ENCODE measurements around the gene RGL3.
"Not testable (repeated sequence)": the region's sequence is repeated elsewhere in the genome, so short reads cannot be mapped to it uniquely, and the experiment has no call there.

The RGL3 gene

DNA sequence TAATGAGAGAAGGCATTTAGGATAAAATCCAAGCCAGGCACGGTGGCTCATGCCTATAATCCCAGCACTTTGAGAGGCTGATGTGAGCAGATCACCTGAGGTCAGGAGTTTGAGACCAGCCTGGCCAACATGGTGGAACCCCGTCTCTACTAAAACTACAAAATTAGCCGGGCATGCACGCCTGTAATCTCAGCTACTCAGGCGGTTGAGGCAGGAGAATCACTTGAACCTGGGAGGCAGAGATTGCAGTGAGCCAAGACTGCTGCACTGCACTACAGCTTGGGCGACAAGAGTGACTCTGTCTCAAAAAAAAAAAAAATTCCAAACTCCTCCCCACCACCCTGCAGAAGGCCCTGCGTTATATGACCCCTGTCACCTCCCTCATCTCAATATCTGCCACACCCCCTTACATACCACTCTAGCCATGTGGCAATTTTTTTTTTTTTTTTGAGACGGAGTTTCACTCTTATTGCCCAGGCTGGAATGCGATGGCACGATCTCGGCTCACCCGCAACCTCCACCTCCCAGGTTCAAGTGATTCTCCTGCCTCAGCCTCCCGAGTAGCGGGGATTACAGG, 39.8 kb downstream of the RGL3 start:
- not testable (repeated sequence) for DNase-seq

- DNase-seq = no peak
These were observed 40.6 kb downstream of the RGL3 start for GRCh38 chr19:11378319-11379189.

GRCh38 chr19:11377756-11378155, 41.4 kb downstream of the RGL3 start:
- no peak for DNase-seq

DNA sequence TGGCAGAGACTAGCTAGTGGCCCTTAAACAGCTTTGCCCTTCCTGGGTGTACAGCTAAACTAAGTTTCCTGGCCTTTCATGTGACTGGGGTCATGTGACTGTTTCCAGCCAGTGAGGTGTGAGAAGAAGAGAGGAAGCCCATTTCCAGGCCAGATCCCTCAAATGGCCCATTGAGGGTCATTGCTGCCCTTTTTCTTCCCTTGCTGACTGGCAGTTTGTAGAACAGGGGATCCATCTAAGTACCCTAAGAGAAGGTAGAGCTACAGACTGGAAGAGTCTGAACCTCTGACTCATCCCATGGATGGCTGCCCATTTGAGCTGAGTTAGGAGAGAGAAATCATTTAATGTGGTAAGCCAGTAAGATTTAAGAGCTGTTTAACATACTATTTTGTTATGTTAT, 41.9 kb downstream of the RGL3 start:
- no peak for DNase-seq

DNA sequence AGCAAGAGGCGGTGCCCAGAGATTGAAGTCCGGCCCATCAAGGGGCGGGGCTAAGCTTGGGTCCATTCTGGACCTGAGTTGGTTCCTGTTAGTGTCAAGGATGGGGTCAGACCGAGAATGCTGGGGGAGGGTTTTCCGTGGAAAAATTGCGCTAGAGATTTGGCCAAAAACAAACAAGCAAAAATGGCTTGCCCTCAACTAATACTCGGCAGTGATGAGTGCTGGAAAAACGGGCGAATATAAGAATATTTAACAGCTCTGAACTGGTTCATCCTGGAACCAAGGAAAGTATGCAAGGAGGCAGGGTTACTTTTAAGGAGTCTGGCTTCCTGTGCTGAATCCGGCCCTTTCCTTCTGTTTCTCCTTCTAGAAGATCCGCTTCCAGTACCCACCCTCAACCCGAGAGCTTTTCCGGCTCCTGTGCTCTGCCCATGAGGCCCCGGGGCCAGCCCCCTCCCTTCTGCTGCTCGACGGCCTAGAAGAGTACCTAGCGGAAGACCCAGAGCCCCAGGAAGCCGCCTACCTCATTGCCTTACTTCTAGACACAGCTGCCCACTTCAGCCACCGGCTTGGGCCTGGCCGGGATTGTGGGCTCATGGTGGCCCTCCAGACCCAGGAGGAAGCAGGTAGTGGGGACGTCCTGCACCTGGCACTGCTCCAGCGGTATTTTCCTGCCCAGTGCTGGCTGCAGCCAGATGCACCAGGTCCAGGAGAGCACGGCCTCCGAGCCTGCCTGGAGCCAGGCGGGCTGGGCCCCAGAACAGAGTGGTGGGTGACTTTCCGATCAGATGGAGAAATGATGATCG, 43.8 kb downstream of the RGL3 start:
- no peak for DNase-seq

- peak; percentile 98 for DNase-seq
These were observed 44.5 kb downstream of the RGL3 start, which contains the start of gene SWSAP1 for GRCh38 chr19:11374433-11375142. Gene SWSAP1 (plus strand): TSS chr19:11374666. CDS start chr19:11374681, 15 bp downstream.

DNA sequence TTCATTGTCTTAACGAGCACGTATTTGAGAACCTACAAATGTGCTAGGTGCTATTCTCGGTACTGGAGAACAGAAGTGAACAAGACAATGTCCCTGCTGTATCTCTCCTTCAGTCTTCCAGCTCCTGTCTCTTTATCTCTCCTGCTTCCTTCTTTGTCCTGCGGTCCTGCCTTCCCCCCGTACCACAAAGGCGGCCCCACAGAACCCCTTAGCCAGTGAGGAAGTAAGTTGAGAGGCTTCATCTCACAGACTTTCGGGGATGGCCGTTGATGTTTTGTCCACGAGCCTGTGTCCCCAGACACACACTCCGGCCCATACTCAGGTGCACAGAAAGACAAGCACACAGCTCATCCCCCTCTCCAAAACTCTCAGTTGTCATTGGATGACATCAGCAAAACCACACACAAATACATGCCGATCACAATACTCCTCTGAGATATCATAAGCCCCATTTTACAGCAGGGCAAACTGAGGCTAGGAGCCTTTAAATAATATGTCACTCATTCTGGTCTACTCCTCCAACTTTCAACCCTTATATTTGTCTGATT, 45.2 kb downstream of the RGL3 start:
- DNase-seq = no peak

GRCh38 chr19:11373166-11373884, 45.8 kb downstream of the RGL3 start:
- peak; percentile 56 for DNase-seq

DNA sequence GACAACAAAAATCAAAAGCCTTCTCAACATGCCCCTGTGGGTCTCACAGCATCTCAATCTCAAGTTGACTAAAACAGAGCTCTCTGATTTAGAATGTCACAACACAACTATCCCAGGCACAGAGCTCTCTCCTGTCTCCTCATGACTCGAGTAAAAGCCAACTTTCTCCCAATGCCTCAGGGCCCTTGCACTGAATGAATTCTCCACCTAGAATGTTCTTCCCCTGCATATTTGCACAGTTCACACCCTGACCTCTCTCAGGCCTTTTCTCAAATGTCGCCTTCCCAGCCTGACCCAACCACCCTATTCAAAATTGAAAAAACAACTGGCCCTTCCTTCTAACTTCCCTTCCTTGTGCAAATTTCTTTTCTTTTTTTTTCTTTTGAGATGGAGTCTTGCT, 48.4 kb downstream of the RGL3 start:
- DNase-seq = no peak

DNA sequence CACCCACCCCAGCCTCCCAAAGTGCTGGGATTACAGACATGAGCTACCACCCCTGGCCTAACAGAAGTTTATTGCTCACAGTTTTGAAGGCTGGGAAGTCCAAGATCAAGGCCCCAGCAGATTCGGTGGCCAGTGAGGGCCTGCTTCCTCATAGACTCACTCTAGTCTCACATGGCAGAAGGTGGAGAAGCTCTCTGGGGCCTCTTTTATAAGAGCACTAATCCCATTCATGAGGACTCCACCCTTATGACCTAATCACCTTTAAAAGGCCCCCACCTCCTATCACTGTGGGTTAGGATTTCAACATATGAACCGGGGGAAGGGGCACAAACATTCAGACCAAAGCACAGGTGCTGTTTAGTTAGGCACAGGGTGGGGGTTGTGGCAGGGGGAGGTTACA, 51.6 kb downstream of the RGL3 start:
- no peak for DNase-seq

GRCh38 chr19:11365557-11366117, 53.5 kb downstream of the RGL3 start:
- DNase-seq = no peak

GRCh38 chr19:11364935-11365334, 54.2 kb downstream of the RGL3 start:
- DNase-seq = no peak

DNA sequence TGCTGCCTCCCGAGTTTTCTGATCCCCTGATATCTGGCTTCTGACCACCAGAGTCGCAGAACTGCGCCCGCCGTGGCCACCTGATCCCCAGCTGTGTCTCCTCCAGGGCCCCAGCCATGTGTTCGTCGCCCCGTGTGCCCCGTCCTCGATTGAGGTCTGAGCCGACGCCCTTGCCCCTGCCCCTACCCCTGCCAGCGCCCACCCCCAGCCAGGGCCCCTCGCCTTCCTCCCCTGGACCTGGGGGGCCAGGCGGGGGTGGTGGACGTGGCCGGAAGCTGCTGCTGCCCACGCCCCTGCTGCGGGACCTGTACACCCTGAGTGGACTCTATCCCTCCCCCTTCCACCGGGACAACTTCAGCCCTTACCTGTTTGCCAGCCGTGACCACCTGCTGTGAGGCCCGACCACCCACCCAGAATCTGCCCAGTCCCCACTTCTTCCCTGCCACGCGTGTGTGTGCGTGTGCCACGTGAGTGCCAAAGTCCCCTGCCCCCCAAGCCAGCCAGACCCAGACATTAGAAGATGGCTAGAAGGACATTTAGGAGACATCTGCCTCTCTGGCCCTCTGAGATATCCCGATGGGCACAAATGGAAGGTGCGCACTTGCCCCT, 54.7 kb downstream of the RGL3 start:
- no peak for DNase-seq

- no peak for DNase-seq
These were observed 55.2 kb downstream of the RGL3 start for GRCh38 chr19:11363881-11364280.

- no peak for DNase-seq
These were observed 57.1 kb downstream of the RGL3 start for GRCh38 chr19:11361771-11362731.

- DNase-seq = no peak
These were observed 57.9 kb downstream of the RGL3 start for GRCh38 chr19:11361037-11361770.

DNA sequence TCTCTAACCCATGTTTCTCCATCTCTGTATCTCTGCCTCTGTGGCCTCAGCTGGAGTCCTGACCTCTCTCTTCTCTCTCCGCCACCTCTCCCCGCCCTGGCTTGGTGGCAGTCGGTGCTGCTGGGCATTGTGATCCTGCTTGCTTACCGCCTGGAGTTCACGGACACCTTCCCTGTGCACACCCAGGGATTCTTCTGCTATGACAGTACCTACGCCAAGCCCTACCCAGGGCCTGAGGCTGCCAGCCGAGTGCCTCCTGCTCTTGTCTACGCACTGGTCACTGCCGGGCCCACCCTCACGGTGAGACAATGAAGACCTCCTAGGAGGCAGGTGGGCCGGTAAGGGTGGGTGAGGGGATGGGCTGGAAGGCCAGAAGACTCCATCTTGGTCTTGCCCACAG, 59.7 kb downstream of the RGL3 start:
- DNase-seq = no peak

DNA sequence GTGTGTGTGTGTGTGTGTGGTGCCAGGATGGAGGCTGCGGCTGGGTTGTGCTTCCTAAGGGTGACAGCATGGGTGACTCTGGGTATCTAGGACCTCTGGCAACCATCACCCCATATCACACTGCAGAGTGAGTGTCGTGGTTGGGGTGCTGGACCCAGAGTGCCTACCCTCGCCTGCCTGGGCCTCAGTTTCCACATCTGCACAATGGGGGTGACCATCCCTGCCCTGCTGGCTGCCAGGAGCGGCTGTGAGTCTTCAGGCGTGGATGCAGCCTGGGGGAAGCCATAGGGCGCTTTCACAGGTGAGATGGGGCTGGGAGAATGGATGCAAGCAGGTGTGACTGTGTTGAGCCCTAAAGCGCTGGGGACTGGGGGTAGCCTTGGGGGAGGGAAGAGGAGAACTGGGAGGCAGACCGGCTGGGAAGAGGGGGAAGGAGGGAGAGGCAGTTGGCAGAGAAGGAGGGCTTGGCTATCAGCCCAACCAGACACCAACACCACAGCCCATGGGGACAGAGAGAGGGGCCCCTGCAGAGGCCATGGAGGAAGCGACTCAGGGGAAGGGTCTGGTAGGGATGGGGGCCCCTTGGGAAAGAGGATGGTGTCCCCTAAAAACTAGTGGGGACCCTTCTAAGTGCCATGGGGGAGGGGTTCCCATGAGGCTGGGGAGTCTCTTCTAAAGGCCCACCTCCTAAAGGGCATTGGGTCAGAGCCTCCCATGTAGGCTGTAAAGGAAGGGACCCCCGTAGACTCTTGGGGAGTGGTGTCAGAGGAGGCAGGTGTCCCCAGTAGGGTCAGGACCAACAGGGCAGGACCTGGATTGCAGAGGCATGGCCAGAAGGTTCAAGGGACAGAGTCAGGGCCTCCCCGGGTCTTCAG, 62.2 kb downstream of the RGL3 start:
- no peak for DNase-seq

Data from NCI-H2227 treated with DMSO at 0.1 percent for 48 hours (cell line).